ENCODE results near the gene NOTCH2.

The NOTCH2 gene

GRCh38 chr1:119869995-119870394, 199.5 kb downstream of the NOTCH2 start:
- no peak for DNase-seq

GRCh38 chr1:119868176-119868575, 201.3 kb downstream of the NOTCH2 start:
- no peak for DNase-seq

GRCh38 chr1:119866451-119866850, 203.0 kb downstream of the NOTCH2 start:
- DNase-seq: no peak

GRCh38 chr1:119865627-119866026, 203.8 kb downstream of the NOTCH2 start:
- no peak for DNase-seq

GRCh38 chr1:119862276-119862675, 207.2 kb downstream of the NOTCH2 start:
- DNase-seq: no peak
